NCI-H510A (cell line): Measurements from ENCODE around the gene PTPRCAP.
"Not testable (repeated sequence)": the region's sequence is repeated elsewhere in the genome, so short reads cannot be mapped to it uniquely, and the experiment has no call there.

Source experiments
- DNase-seq: peaks from one replicate; lab custom pipeline; 2025; lab: John Stamatoyannopoulos, UW

The PTPRCAP gene

GRCh38 chr11:67440229-67441097, 3.0 kb upstream of the PTPRCAP start:
- DNase-seq = no peak

GRCh38 chr11:67439321-67440228, 2.1 kb upstream of the PTPRCAP start:
- no peak for DNase-seq

DNA sequence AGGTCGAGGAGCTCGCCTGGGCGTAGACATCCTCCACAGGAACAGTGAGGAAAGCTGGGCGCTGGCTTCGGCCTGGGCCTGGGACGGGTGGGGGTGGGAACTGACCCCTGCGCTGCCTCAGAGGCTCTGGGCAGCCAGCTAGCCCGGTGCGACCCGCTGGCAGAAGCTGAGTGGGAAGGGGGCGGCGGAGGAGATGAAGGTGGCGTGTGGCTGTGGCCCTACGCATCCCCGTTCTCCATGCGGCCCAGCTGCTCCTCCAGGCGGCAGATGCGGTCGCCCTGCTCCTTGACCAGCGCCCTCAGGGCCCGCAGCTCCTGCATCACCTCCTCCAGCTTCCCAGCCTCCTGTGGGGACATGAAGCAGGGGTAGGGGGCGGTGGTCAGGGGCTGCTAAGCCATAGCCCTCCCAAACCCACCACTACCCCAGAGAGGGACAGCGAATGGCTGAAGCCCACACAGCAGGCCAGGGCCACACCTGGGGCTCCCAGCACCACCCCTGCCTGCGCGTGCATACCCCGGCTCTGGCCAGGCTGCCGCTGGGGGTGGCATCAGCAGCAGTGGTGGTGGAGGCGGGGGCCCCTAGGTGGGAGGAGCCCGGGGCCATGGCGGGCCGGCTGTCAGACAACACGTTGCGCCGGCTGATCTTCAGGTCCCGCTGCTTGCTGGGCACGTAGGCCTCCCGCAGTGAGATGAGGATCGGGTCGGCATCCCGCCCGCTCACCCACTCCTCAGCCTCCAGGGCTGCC, 848 bp upstream of the PTPRCAP start:
- DNase-seq = no peak

DNA sequence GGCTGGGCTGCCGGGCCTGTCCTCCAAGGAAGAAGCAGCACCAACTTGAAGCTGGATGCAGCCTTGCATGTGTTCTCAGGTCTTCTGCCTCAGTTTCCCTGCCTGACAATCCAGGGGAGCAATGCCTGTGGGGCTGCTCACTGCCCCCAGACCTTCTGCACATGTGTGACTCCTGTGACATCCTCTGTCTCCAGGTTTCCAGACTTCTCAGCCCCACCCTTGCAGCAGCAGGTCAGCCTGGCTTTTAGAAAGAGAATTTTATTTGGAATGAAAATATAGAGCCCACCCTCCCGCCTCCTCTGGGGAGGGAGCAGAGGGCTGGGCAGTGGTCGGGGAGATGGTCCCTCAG, 301 bp upstream of the PTPRCAP start:
- DNase-seq = no peak

DNA sequence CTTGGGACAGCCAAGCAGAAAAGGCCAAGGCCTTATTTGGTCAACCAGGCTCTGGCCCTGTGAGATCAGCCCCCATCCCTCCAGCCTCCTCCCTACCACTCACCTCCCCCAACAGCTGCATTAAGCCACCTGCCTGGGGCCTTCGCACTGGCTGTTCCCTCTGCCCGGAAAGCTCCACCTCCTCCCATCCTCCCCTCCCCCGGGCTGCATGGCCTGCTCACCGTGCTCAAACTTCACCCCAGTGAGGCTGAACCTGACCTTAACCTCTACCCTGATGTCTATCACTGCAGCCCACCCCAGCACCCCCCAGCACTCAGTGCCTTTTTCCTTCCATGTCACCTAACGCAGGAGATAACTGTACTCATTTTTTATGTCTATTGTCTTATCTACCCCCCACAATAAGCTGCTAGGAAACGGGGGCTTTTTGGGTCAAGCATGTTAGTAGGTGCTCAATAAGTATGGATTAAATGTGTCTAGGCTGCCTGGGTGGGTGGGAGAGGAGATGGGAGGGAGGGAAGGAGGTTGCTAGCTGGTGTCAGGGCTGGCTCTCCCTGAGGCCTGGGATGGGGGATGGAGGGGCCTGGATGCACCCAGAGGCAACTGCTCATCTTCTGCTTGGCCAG, 912 bp downstream of the PTPRCAP start:
- DNase-seq = peak; percentile 15

GRCh38 chr11:67435727-67436458, 1.6 kb downstream of the PTPRCAP start:
- DNase-seq = no peak

GRCh38 chr11:67435031-67435726, 2.3 kb downstream of the PTPRCAP start:
- no peak for DNase-seq

GRCh38 chr11:67434395-67434881, 3.0 kb downstream of the PTPRCAP start:
- no peak for DNase-seq

GRCh38 chr11:67433536-67434394, 3.7 kb downstream of the PTPRCAP start:
- DNase-seq = no peak

- no peak for DNase-seq
Observed at GRCh38 chr11:67432655-67433349, 4.7 kb downstream of the PTPRCAP start.

DNA sequence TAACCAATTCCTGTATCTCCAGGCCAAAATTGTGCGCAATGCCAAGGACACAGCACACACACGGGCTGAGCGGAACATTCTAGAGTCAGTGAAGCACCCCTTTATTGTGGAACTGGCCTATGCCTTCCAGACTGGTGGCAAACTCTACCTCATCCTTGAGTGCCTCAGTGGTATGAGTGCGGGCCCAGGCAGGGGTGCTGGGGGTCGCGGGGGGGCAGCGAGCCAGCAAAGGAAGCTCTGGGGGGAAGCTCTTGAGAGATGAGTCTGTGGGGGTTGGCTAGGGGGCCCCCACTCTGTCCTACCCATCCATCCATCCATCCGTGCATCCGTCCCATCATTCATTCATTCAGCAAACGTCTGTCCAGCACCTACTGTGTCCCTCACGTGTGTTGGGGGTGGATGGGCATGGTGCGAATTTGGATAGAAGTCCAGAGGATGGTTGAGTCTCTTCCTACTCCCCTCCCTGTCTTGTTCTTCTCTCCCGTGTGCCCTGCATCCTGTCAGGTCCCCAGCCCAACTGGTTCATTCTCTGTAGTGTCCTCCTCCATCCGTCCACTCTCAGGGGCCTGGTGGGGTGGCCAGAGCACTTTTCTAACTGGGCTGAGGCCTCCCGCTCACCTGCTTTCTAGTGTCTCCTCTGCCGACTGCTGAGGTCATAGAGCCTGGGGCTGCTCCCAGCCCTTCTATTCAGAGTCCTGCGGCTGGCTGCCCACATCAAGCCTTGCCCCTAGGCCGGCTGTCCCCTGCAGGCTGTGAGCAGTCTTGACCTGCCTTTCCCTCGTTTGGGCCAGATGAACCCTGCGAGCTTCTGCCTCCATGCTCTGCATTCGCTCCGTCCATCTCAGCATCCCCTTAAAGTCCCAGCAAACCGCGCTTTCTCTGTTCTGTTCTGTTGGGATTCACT, 5.9 kb downstream of the PTPRCAP start:
- DNase-seq = no peak

DNA sequence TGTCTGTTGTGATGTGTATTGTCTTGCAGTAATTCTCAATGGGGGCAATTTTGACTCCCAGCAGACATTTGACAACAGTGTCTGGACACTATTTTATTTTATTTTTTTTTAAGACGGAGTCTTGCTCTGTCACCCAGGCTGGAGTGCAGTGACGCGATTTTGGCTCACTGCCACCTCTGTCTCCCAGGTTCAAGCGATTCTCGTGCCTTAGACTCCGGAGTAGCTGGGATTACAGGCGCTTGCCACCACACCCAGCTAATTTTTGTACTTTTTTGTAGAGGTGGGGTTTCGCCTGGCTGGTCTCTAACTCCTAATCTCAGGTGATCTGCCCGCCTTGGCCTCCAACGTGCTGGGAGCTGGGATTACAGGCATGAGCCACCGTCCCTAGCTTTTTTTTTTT, 7.8 kb downstream of the PTPRCAP start:
- no peak for DNase-seq

DNA sequence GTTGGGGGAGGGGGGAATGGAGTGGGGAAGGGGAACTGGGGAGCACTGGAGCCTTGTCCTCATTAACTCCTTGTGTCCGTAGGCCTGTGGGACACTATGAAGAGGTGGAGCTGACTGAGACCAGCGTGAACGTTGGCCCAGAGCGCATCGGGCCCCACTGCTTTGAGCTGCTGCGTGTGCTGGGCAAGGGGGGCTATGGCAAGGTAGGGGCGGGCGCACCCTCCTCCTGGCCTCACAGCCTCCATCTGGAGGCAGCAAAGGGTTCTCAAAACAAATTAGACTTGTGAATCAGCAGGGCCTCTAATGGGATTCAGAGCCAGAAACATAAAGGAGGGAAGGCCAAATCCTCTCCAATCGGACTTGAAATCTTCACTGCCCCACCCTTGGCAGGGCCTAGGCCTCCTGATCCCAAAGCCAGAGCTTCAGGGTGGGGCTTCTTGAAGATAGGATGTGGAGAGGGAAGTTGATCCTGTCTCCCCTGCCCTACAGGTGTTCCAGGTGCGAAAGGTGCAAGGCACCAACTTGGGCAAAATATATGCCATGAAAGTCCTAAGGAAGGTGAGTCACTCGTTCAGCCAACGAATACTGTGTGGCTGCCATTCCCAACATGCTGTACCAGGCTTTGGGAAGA, 8.3 kb downstream of the PTPRCAP start:
- DNase-seq = no peak

- DNase-seq = peak; percentile 97
Observed at GRCh38 chr11:67428052-67429001, 9.2 kb downstream of the PTPRCAP start, which contains the start of gene RPS6KB2. RPS6KB2 (plus strand) TSS chr11:67428494; CDS start chr11:67428546, 52 bp downstream.

- DNase-seq = not testable (repeated sequence)
Observed at GRCh38 chr11:67427364-67427859, 10.1 kb downstream of the PTPRCAP start.
